ENCODE measurements around the gene NPEPL1.

The NPEPL1 gene

GRCh38 chr20:58718121-58718563 lies 25.5 kb downstream of the NPEPL1 start:
- no peak for DNase-seq (ENCODE audit: low spot score)
- TF ChIP-seq CTCF (IDR thresholded peaks at IDR 0.05; ENCODE audit: extremely low read depth, insufficient read depth, missing control alignments), result no peak
- in situ Hi-C loops (cut with MboI; ENCODE audit: low pct_unique_long_range_greater_than_20kb, low sequenced_read_pairs, unreplicated experiment), result no loop called here

GRCh38 chr20:58718729-58719128 lies 26.1 kb downstream of the NPEPL1 start:
- DNase-seq (ENCODE audit: low spot score), result no peak
- in situ Hi-C loops (cut with MboI; ENCODE audit: low pct_unique_long_range_greater_than_20kb, low sequenced_read_pairs, unreplicated experiment), result no loop called here
- no peak for TF ChIP-seq CTCF (IDR thresholded peaks at IDR 0.05; ENCODE audit: extremely low read depth, insufficient read depth, missing control alignments)

- in situ Hi-C loops (cut with MboI; ENCODE audit: low pct_unique_long_range_greater_than_20kb, low sequenced_read_pairs, unreplicated experiment), result no loop called here
- no peak for TF ChIP-seq CTCF (IDR thresholded peaks at IDR 0.05; ENCODE audit: extremely low read depth, insufficient read depth, missing control alignments)
- DNase-seq (ENCODE audit: low spot score), result no peak
Measured at GRCh38 chr20:58719258-58719657, 26.7 kb downstream of the NPEPL1 start.

GRCh38 chr20:58719971-58720371 lies 27.4 kb downstream of the NPEPL1 start:
- in situ Hi-C loops (cut with MboI; ENCODE audit: low pct_unique_long_range_greater_than_20kb, low sequenced_read_pairs, unreplicated experiment), result no loop called here
- peak; percentile 12 for DNase-seq (ENCODE audit: low spot score)
- TF ChIP-seq CTCF (IDR thresholded peaks at IDR 0.05; ENCODE audit: extremely low read depth, insufficient read depth, missing control alignments), result no peak

- in situ Hi-C loops (cut with MboI; ENCODE audit: low pct_unique_long_range_greater_than_20kb, low sequenced_read_pairs, unreplicated experiment), result no loop called here
- DNase-seq (ENCODE audit: low spot score), result no peak
- TF ChIP-seq CTCF (IDR thresholded peaks at IDR 0.05; ENCODE audit: extremely low read depth, insufficient read depth, missing control alignments), result no peak
Measured at GRCh38 chr20:58720890-58721289, 28.3 kb downstream of the NPEPL1 start.

- no peak for TF ChIP-seq CTCF (IDR thresholded peaks at IDR 0.05; ENCODE audit: extremely low read depth, insufficient read depth, missing control alignments)
- DNase-seq (ENCODE audit: low spot score), result no peak
- in situ Hi-C loops (cut with MboI; ENCODE audit: low pct_unique_long_range_greater_than_20kb, low sequenced_read_pairs, unreplicated experiment), result no loop called here
Measured at GRCh38 chr20:58721951-58722778, 29.6 kb downstream of the NPEPL1 start.
